Urothelium cell line (cell line): ENCODE measurements around the gene RUFY4.
A peak's percentile ranks its signal among the peaks of the same experiment; 100 is the strongest.

Experiments used
- DNase-seq: peaks from one replicate; pipeline ENCODE4 v3.0.0; 2011; ENCODE audit warnings: low spot score, mixed read lengths
- FAIRE-seq: peaks from 2 replicates; lab custom pipeline; 2011; peaks lifted over from hg19 to GRCh38; lab: Jason Lieb, UNC

RUFY4 gene

GRCh38 chr2:218068721-218069334 lies at the start of gene RUFY4:
Gene RUFY4, plus strand, starts transcription at chr2:218069253. Its CDS starts 1,353 bp downstream, at chr2:218070606.
- FAIRE-seq = peak; percentile 95
- peak; percentile 70 for DNase-seq

- DNase-seq (no peak), FAIRE-seq (no peak)
Observed at GRCh38 chr2:218019411-218020060, 49.5 kb upstream of the RUFY4 start.

GRCh38 chr2:218020281-218020680 lies 48.8 kb upstream of the RUFY4 start:
- FAIRE-seq (no peak), DNase-seq (no peak)

GRCh38 chr2:218020966-218021535 lies 48.0 kb upstream of the RUFY4 start:
- FAIRE-seq (no peak), DNase-seq (no peak)

- DNase-seq = no peak
- FAIRE-seq = no peak
Observed at GRCh38 chr2:218021536-218022071, 47.4 kb upstream of the RUFY4 start.

- DNase-seq = no peak
- FAIRE-seq = peak; percentile 61
Observed at GRCh38 chr2:218022131-218022850, 46.8 kb upstream of the RUFY4 start.

GRCh38 chr2:218022851-218023530 lies 46.1 kb upstream of the RUFY4 start:
- FAIRE-seq (no peak), DNase-seq (no peak)

- no peak for DNase-seq
- no peak for FAIRE-seq
Observed at GRCh38 chr2:218023636-218024035, 45.4 kb upstream of the RUFY4 start.

GRCh38 chr2:218024336-218024735 lies 44.7 kb upstream of the RUFY4 start:
- DNase-seq (no peak), FAIRE-seq (no peak)

GRCh38 chr2:218024871-218025270 lies 44.2 kb upstream of the RUFY4 start:
- DNase-seq = no peak
- FAIRE-seq = no peak

GRCh38 chr2:218026244-218026643 lies 42.8 kb upstream of the RUFY4 start:
- FAIRE-seq = no peak
- DNase-seq = no peak

- DNase-seq = no peak
- FAIRE-seq = no peak
Observed at GRCh38 chr2:218026676-218027425, 42.2 kb upstream of the RUFY4 start.

GRCh38 chr2:218027426-218028188 lies 41.4 kb upstream of the RUFY4 start:
- DNase-seq (no peak), FAIRE-seq (no peak)

- no peak for DNase-seq
- no peak for FAIRE-seq
Observed at GRCh38 chr2:218028189-218028495, 40.9 kb upstream of the RUFY4 start.

- DNase-seq = no peak
- FAIRE-seq = no peak
Observed at GRCh38 chr2:218028562-218029348, 40.3 kb upstream of the RUFY4 start.

- FAIRE-seq = no peak
- no peak for DNase-seq
Observed at GRCh38 chr2:218029366-218030360, 39.4 kb upstream of the RUFY4 start.

GRCh38 chr2:218030409-218031195 lies 38.5 kb upstream of the RUFY4 start:
- no peak for DNase-seq
- FAIRE-seq = no peak
